Mesenchymal stem cell (in vitro differentiated cells and primary cell): ENCODE data around the gene TNFAIP3.

Experiments
- DNase-seq: peaks from one replicate; pipeline ENCODE4 v3.0.0-alpha.2; 2013
- H2AFZ ChIP-seq: one replicate; pipeline ENCODE4 v1.6.1; 2013; ENCODE audit warnings: low read depth, mild to moderate bottlenecking, control low read depth, inconsistent platforms, low read length, moderate library complexity
- H2AK5ac ChIP-seq: 2 replicates; pipeline ENCODE4 v1.6.1; 2013; ENCODE audit warnings: low read length, moderate library complexity, mild to moderate bottlenecking, inconsistent platforms; ENCODE audit not compliant: severe bottlenecking
- H2BK120ac ChIP-seq: one replicate; pipeline ENCODE4 v1.6.1; 2013; ENCODE audit warnings: low read depth, mild to moderate bottlenecking, inconsistent platforms, low read length, moderate library complexity
- H2BK12ac ChIP-seq, 2 experiments: one replicate each; pipeline ENCODE4 v1.6.1; 2013; ENCODE audit warnings: inconsistent platforms in 2 of 2, low read length in 2 of 2, mild to moderate bottlenecking in 2 of 2, moderate library complexity in 2 of 2, control low read depth in 1 of 2
- H2BK15ac ChIP-seq: one replicate; pipeline ENCODE4 v1.6.1; 2013; ENCODE audit warnings: mild to moderate bottlenecking, low read depth, inconsistent platforms; ENCODE audit not compliant: poor library complexity, severe bottlenecking
- H2BK5ac ChIP-seq: 2 replicates; pipeline ENCODE4 v1.6.1; 2013; ENCODE audit warnings: low read depth, mild to moderate bottlenecking, low read length, control low read depth, inconsistent platforms; ENCODE audit not compliant: poor library complexity, severe bottlenecking
- H3K14ac ChIP-seq, 2 experiments: one replicate each; pipeline ENCODE4 v1.6.1; 2013; ENCODE audit warnings: inconsistent platforms in 2 of 2, low read length in 2 of 2, control low read depth in 1 of 2, mild to moderate bottlenecking in 1 of 2, moderate library complexity in 1 of 2
- H3K18ac ChIP-seq, 2 experiments: one replicate each; pipeline ENCODE4 v1.6.1; 2013; ENCODE audit warnings: inconsistent platforms in 2 of 2, low read length in 2 of 2, control low read depth in 1 of 2, low read depth in 1 of 2, mild to moderate bottlenecking in 1 of 2
- H3K23ac ChIP-seq, 2 experiments: one replicate each; pipeline ENCODE4 v1.6.1; 2013; ENCODE audit warnings: inconsistent platforms in 2 of 2, low read length in 2 of 2, mild to moderate bottlenecking in 2 of 2, moderate library complexity in 2 of 2, control low read depth in 1 of 2
- H3K27ac ChIP-seq: 2 replicates; pipeline ENCODE4 v1.5.1; 2013; ENCODE audit warnings: mild to moderate bottlenecking, moderate library complexity, low read length, control low read depth, inconsistent platforms; ENCODE audit not compliant: poor library complexity, severe bottlenecking
- H3K27me3 ChIP-seq, 2 experiments: 2 replicates each; pipeline versions ENCODE4 v1.6.1 to v1.7.0; 2013; ENCODE audit warnings: low read length in 2 of 2, mild to moderate bottlenecking in 2 of 2, moderate library complexity in 2 of 2, control low read depth in 1 of 2, inconsistent platforms in 1 of 2; ENCODE audit not compliant: control insufficient read depth in 1 of 2, insufficient read depth in 1 of 2
- H3K36me3 ChIP-seq, 2 experiments: 2 replicates each; pipeline versions ENCODE4 v1.6.1 to v1.7.0; 2013; ENCODE audit warnings: low read length in 2 of 2, control low read depth in 1 of 2, inconsistent platforms in 1 of 2, low read depth in 1 of 2, mild to moderate bottlenecking in 1 of 2; ENCODE audit not compliant: insufficient read depth in 2 of 2, control insufficient read depth in 1 of 2
- H3K4ac ChIP-seq, 2 experiments: one replicate each; pipeline ENCODE4 v1.6.1; 2013; ENCODE audit warnings: inconsistent platforms in 2 of 2, low read length in 2 of 2, mild to moderate bottlenecking in 2 of 2, moderate library complexity in 2 of 2, control low read depth in 1 of 2, low read depth in 1 of 2
- H3K4me1 ChIP-seq: 2 replicates; pipeline ENCODE4 v1.6.1; 2013; ENCODE audit warnings: low read depth, low read length, control low read depth; ENCODE audit not compliant: control insufficient read depth, insufficient read depth
- H3K4me2 ChIP-seq: 2 replicates; pipeline ENCODE4 v1.6.1; 2013; ENCODE audit warnings: low read length, mild to moderate bottlenecking, inconsistent platforms; ENCODE audit not compliant: poor library complexity, severe bottlenecking
- H3K4me3 ChIP-seq, 2 experiments: 2 replicates each; pipeline versions ENCODE4 v1.5.1 to v1.7.0; 2013; ENCODE audit warnings: low read length in 2 of 2, mild to moderate bottlenecking in 2 of 2, control low read depth in 1 of 2, low read depth in 1 of 2; ENCODE audit not compliant: insufficient read depth in 1 of 2
- H3K79me1 ChIP-seq: replicated peaks from 2 replicates; pipeline ENCODE4 v1.6.1; 2013; ENCODE audit warnings: mild to moderate bottlenecking, control low read depth, low read length, inconsistent platforms; ENCODE audit not compliant: poor library complexity, severe bottlenecking
- H3K9ac ChIP-seq: 2 replicates; pipeline ENCODE4 v1.7.0; 2013; ENCODE audit warnings: mild to moderate bottlenecking, low read length, moderate library complexity
- H3K9me3 ChIP-seq: 2 replicates; pipeline ENCODE4 v1.7.0; 2013; ENCODE audit warnings: mild to moderate bottlenecking, low read length; ENCODE audit not compliant: control insufficient read depth
- H4K8ac ChIP-seq: one replicate; pipeline ENCODE4 v1.6.1; 2013; ENCODE audit warnings: inconsistent platforms, mild to moderate bottlenecking, low read length, moderate library complexity
- H4K91ac ChIP-seq: one replicate; pipeline ENCODE4 v1.6.1; 2013; ENCODE audit warnings: mild to moderate bottlenecking, low read length, inconsistent platforms
- WGBS: methylation state at CpG from one replicate; pipeline ENCODE4 v1.1.7; 2013; ENCODE audit warnings: mixed read lengths; 5-methylcytosine and 5-hydroxymethylcytosine counted together

TNFAIP3 gene

DNA sequence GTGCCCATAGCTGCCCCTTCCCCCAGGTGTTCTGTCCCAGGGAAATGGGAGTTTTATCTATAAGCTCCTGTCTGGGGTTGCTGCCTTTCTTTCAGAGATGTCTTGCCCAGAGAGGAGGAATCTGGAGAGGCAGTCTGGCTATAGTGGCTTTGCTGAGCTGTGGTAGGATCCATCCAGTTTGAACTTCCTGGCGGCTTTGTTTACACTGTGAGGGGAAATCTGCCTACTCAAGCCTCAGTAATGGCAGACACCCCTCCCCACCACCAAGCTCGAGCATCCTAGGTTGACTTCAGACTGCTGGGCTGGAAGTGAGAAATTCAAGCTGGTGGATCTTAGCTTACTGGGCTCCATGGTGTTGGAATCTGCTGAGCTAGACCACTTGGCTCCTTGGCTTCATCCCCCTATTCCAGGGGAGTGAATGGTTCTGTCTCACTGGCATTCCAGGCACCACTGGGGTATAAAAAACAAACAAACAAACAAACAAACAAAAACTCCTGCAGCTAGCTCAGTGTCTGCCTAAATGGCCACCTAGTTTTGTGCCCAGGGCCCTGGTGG lies 24.0 kb downstream of the TNFAIP3 start:
- Histone ChIP-seq H3K23ac (no peak overlapping the region), H2BK5ac (no peak overlapping the region), H3K18ac (no peak overlapping the region), H4K8ac (peak overlapping the region; percentile 30), H3K36me3 (no peaks in the 10 kb centered on the region), H3K27ac (no peak overlapping the region), H3K27me3 (no peaks in the 10 kb centered on the region), H3K4me2 (no peak overlapping the region), H2AFZ (no peak overlapping the region), H3K4ac (no peak overlapping the region), H2BK15ac (no peak overlapping the region), H3K79me1 (no peaks in the 10 kb centered on the region), H2BK120ac (no peak overlapping the region), H3K14ac (no peak overlapping the region), H3K4me3 (no peak overlapping the region), H3K4me1 (no peaks in the 10 kb centered on the region), H4K91ac (no peak overlapping the region), H3K9me3 (no peaks in the 10 kb centered on the region), H3K9ac (no peak overlapping the region), H2BK12ac (no peak overlapping the region), H2AK5ac (no peak overlapping the region)
- DNase-seq, result no peak
- 58% methylated on average over 2 of the region's 2 CpGs for WGBS

DNA sequence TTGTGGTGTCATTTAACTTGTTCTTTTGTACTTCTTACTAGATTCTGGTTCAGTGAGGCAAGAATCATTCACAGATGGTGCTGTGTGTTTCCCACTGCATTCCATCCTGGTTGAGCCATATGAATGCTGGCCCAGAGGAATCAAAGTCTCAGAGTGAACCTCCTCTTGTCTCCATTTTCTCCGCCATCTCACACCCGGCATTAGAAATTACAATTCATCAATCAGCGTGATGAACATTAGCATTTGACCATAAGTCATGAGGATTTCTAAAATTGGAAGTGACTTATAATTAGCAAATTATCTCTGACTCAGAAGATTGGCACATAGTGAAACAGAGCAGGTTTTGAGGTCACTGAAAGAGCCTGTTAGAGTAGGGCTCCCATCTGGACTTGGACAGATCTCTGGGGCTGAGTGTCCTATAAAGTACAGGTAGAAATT lies 25.2 kb downstream of the TNFAIP3 start:
- Histone ChIP-seq H3K79me1 (no peaks in the 10 kb centered on the region), H3K4me3 (no peak overlapping the region), H2BK120ac (no peak overlapping the region), H3K9ac (peak overlapping the region; percentile 38), H4K91ac (no peak overlapping the region), H3K36me3 (no peaks in the 10 kb centered on the region), H3K4me1 (no peaks in the 10 kb centered on the region), H3K14ac (no peak overlapping the region), H3K9me3 (no peaks in the 10 kb centered on the region), H4K8ac (no peak overlapping the region), H3K27ac (no peak overlapping the region), H3K27me3 (no peaks in the 10 kb centered on the region), H3K18ac (no peak overlapping the region), H3K23ac (no peak overlapping the region), H3K4me2 (no peak overlapping the region), H3K4ac (no peak overlapping the region), H2BK5ac (no peak overlapping the region), H2BK15ac (no peak overlapping the region), H2AK5ac (no peak overlapping the region), H2AFZ (no peak overlapping the region), H2BK12ac (no peak overlapping the region)
- WGBS, result no CpG with 5 or more reads among the region's 3 CpGs
- peak; percentile 58 for DNase-seq

DNA sequence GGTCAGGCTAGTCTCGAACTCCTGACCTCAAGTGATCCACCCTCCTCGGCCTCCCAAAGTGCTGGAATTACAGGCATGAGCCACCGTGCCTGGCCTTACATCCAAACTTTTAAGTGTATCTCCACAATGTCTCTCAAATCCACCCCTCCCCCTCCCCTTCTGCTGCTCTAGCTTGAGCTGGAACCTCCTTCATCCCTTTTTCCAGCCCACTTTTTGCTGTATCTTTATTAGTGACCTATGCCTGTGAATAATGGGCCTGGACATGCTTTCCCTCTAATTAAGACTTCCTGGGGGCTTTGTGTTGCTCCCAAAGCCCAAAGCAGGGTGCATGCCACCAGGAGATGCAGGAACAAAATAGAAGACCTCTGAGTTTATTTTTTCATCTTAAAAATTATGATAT lies 26.1 kb downstream of the TNFAIP3 start:
- Histone ChIP-seq H2AFZ (no peak overlapping the region), H3K79me1 (no peaks in the 10 kb centered on the region), H2BK120ac (no peak overlapping the region), H3K4me2 (no peak overlapping the region), H3K14ac (no peak overlapping the region), H3K4ac (no peak overlapping the region), H3K27ac (no peak overlapping the region), H4K91ac (no peak overlapping the region), H2BK12ac (no peak overlapping the region), H3K36me3 (no peaks in the 10 kb centered on the region), H2BK5ac (no peak overlapping the region), H4K8ac (no peak overlapping the region), H3K4me1 (no peaks in the 10 kb centered on the region), H2BK15ac (no peak overlapping the region), H2AK5ac (no peak overlapping the region), H3K23ac (no peak overlapping the region), H3K9ac (peak overlapping the region; percentile 52), H3K4me3 (no peak overlapping the region), H3K27me3 (no peaks in the 10 kb centered on the region), H3K9me3 (no peaks in the 10 kb centered on the region), H3K18ac (no peak overlapping the region)
- no peak for DNase-seq
- 82% methylated on average over 3 of the region's 3 CpGs for WGBS

DNA sequence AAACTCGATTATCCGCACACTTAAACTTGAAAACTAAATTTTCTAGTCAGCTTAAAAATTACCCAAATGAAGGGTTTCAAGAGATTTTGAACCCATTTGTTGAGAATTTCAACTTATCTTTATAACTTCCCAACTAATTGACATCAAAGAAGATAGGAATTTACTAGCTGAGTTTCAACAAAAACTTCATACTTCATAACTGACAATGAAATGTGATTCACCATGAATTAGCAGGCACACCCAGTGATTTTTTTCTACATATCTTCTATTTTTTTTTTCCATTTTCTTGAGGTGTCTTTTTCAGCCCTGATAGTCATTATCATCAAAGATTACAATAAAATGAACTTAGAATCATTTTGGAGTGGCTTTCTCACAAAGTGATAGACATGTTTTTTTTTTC lies 26.7 kb downstream of the TNFAIP3 start:
- Histone ChIP-seq H2AFZ (no peak overlapping the region), H4K91ac (no peak overlapping the region), H3K4ac (no peak overlapping the region), H2AK5ac (no peak overlapping the region), H3K79me1 (no peaks in the 10 kb centered on the region), H3K9me3 (no peaks in the 10 kb centered on the region), H2BK15ac (no peak overlapping the region), H3K4me1 (no peaks in the 10 kb centered on the region), H2BK120ac (no peak overlapping the region), H2BK5ac (no peak overlapping the region), H2BK12ac (no peak overlapping the region), H3K36me3 (no peaks in the 10 kb centered on the region), H3K4me2 (no peak overlapping the region), H3K14ac (no peak overlapping the region), H3K27me3 (no peaks in the 10 kb centered on the region), H3K18ac (no peak overlapping the region), H3K23ac (no peak overlapping the region), H4K8ac (no peak overlapping the region), H3K9ac (peak overlapping the region; percentile 52), H3K4me3 (no peak overlapping the region), H3K27ac (no peak overlapping the region)
- WGBS, result 88% methylated on average over 2 of the region's 2 CpGs
- DNase-seq, result no peak
